Loucy (cell line): Measurements from ENCODE around the gene RGS3.

Experiments
- H2AFZ ChIP-seq: fragments of 200-600 bp; sonication (generic); 2 replicates; pipeline ENCODE4 v1.6.0; 2016; ENCODE audit warnings: antibody characterized with exemption, mild to moderate bottlenecking, low read length, moderate library complexity
- H3F3A ChIP-seq: fragments of 200-600 bp; 2 replicates; pipeline ENCODE4 v1.6.0; 2016; ENCODE audit warnings: antibody characterized with exemption, low read depth, mild to moderate bottlenecking
- H3K27me3 ChIP-seq: fragments of 200-600 bp; sonication (generic); 2 replicates; pipeline ENCODE4 v1.6.1; 2014; ENCODE audit warnings: low read length, mild to moderate bottlenecking; ENCODE audit not compliant: insufficient read depth, poor library complexity, severe bottlenecking
- H3K36me3 ChIP-seq: fragments of 200-600 bp; sonication (generic); 2 replicates; pipeline ENCODE4 v1.6.1; 2016; ENCODE audit warnings: low read length; ENCODE audit not compliant: insufficient read depth
- H3K4me1 ChIP-seq: fragments of 200-600 bp; sonication (generic); 2 replicates; pipeline ENCODE4 v1.5.1; 2014; ENCODE audit warnings: low read length, mild to moderate bottlenecking; ENCODE audit not compliant: insufficient read depth, poor library complexity, severe bottlenecking
- H3K4me2 ChIP-seq: fragments of 200-600 bp; sonication (generic); 2 replicates; pipeline ENCODE4 v1.6.0; 2014; ENCODE audit warnings: antibody characterized with exemption, low read length, low read depth, mild to moderate bottlenecking; ENCODE audit not compliant: poor library complexity, severe bottlenecking
- H3K4me3 ChIP-seq: fragments of 200-600 bp; sonication (generic); 2 replicates; pipeline ENCODE4 v1.5.1; 2014; ENCODE audit warnings: low read length, mild to moderate bottlenecking, mixed read lengths; ENCODE audit not compliant: poor library complexity, severe bottlenecking
- H3K79me2 ChIP-seq: fragments of 200-600 bp; sonication (generic); 2 replicates; pipeline ENCODE4 v1.6.1; 2014; ENCODE audit warnings: low read length; ENCODE audit not compliant: insufficient read depth
- H3K9ac ChIP-seq: fragments of 200-600 bp; sonication (generic); 2 replicates; pipeline ENCODE4 v1.6.0; 2014; ENCODE audit warnings: mild to moderate bottlenecking, low read depth, low read length, moderate library complexity; ENCODE audit not compliant: poor library complexity, severe bottlenecking
- H3K9me2 ChIP-seq: fragments of 200-600 bp; sonication (generic); replicated peaks from 2 replicates; pipeline ENCODE4 v1.6.1; 2016; ENCODE audit warnings: low read depth, low read length, mixed read lengths
- H3K9me3 ChIP-seq: fragments of 200-600 bp; sonication (generic); 2 replicates; pipeline ENCODE4 v1.6.1; 2014; ENCODE audit warnings: mild to moderate bottlenecking, antibody characterized with exemption, low read length, low read depth; ENCODE audit not compliant: insufficient read depth
- H4K20me1 ChIP-seq: fragments of 200-600 bp; sonication (generic); 2 replicates; pipeline ENCODE4 v1.6.0; 2014; ENCODE audit warnings: antibody characterized with exemption, low read length, mild to moderate bottlenecking; ENCODE audit not compliant: insufficient read depth, poor library complexity, severe bottlenecking
- EZH2phosphoT487 ChIP-seq: fragments of 200-600 bp; IDR thresholded peaks from 2 replicates; pipeline ENCODE4 v1.6.1; 2018; ENCODE audit warnings: antibody characterized with exemption, mild to moderate bottlenecking, moderate library complexity, borderline replicate concordance
- TF ChIP-seq, protein P1 (sequence below): fragments of 200-600 bp; sonication (generic); conservative IDR thresholded peaks from 2 replicates; pipeline ENCODE4 v1.5.1; 2014; ENCODE audit warnings: mild to moderate bottlenecking, antibody characterized with exemption, low read length

Gene RGS3

GRCh38 chr9:113566016-113566711 lies 102.6 kb downstream of the RGS3 start:
- Histone ChIP-seq H4K20me1 (no peaks in the 10 kb centered on the region), H3K36me3 (no peaks in the 10 kb centered on the region), H3K9me3 (no peaks in the 10 kb centered on the region), H3K9ac (no peak overlapping the region), H3K4me2 (no peak overlapping the region), H3K79me2 (no peaks in the 10 kb centered on the region), H3K9me2 (no peaks in the 10 kb centered on the region), H2AFZ (no peak overlapping the region), H3K27me3 (no peaks in the 10 kb centered on the region), H3K4me3 (no peak overlapping the region), H3F3A (no peaks in the 10 kb centered on the region), H3K4me1 (peaks cover 15% of the 10 kb centered on the region)
- no peak for TF ChIP-seq EZH2phosphoT487
- TF ChIP-seq, protein P1, sequence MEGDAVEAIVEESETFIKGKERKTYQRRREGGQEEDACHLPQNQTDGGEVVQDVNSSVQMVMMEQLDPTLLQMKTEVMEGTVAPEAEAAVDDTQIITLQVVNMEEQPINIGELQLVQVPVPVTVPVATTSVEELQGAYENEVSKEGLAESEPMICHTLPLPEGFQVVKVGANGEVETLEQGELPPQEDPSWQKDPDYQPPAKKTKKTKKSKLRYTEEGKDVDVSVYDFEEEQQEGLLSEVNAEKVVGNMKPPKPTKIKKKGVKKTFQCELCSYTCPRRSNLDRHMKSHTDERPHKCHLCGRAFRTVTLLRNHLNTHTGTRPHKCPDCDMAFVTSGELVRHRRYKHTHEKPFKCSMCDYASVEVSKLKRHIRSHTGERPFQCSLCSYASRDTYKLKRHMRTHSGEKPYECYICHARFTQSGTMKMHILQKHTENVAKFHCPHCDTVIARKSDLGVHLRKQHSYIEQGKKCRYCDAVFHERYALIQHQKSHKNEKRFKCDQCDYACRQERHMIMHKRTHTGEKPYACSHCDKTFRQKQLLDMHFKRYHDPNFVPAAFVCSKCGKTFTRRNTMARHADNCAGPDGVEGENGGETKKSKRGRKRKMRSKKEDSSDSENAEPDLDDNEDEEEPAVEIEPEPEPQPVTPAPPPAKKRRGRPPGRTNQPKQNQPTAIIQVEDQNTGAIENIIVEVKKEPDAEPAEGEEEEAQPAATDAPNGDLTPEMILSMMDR: no peak

GRCh38 chr9:113566712-113567071 lies 103.2 kb downstream of the RGS3 start:
- H3K9me3 ChIP-seq: no peaks in the 10 kb centered on the region

GRCh38 chr9:113567361-113568080 lies 104.0 kb downstream of the RGS3 start:
- no peak overlapping the region for H3K4me2 ChIP-seq
- H3K4me3 ChIP-seq: no peak overlapping the region
- no peak overlapping the region for H2AFZ ChIP-seq
- TF ChIP-seq EZH2phosphoT487: no peak
- TF ChIP-seq, protein P1: no peak
- no peaks in the 10 kb centered on the region for H3K9me2 ChIP-seq
- H3K79me2 ChIP-seq: no peaks in the 10 kb centered on the region
- H3K9me3 ChIP-seq: no peaks in the 10 kb centered on the region
- H3K27me3 ChIP-seq: no peaks in the 10 kb centered on the region
- H3K4me1 ChIP-seq: peaks cover 15% of the 10 kb centered on the region
- no peaks in the 10 kb centered on the region for H4K20me1 ChIP-seq
- no peaks in the 10 kb centered on the region for H3K36me3 ChIP-seq
- no peak overlapping the region for H3K9ac ChIP-seq
- no peaks in the 10 kb centered on the region for H3F3A ChIP-seq

More at GRCh38 chr9:113566712-113567071, 103.2 kb downstream of the RGS3 start:
- no peaks in the 10 kb centered on the region for H4K20me1 ChIP-seq
- H2AFZ ChIP-seq: no peak overlapping the region
- TF ChIP-seq, protein P1: no peak
- TF ChIP-seq EZH2phosphoT487: no peak
- H3K4me2 ChIP-seq: no peak overlapping the region
- no peaks in the 10 kb centered on the region for H3F3A ChIP-seq
- no peaks in the 10 kb centered on the region for H3K36me3 ChIP-seq
- no peaks in the 10 kb centered on the region for H3K27me3 ChIP-seq
- H3K4me3 ChIP-seq: no peak overlapping the region
- H3K79me2 ChIP-seq: no peaks in the 10 kb centered on the region
- no peak overlapping the region for H3K9ac ChIP-seq
- H3K4me1 ChIP-seq: peaks cover 15% of the 10 kb centered on the region
- H3K9me2 ChIP-seq: no peaks in the 10 kb centered on the region
